HEK293 (cell line): ENCODE data around the gene KPNA4.

ENCODE experiments used
- SCRT2 ChIP-seq: fragments of 450-650 bp; formaldehyde crosslinking; IDR thresholded peaks from 2 replicates; pipeline ENCODE4 v1.5.1; 2016; ENCODE audit warnings: missing biosample characterization, missing genetic modification characterization
- ZNF24 ChIP-seq: fragments of 450-650 bp; formaldehyde crosslinking; IDR thresholded peaks from 2 replicates; pipeline ENCODE4 v1.5.1; 2016; ENCODE audit warnings: missing biosample characterization, missing genetic modification characterization
- ZNF341 ChIP-seq: fragments of 450-650 bp; formaldehyde crosslinking; IDR thresholded peaks from 2 replicates; pipeline ENCODE4; 2016; ENCODE audit warnings: low read depth, missing biosample characterization, missing genetic modification characterization
- ZNF350 ChIP-seq: fragments of 450-650 bp; formaldehyde crosslinking; IDR thresholded peaks from 2 replicates; pipeline ENCODE4 v1.5.0; 2017; ENCODE audit warnings: missing biosample characterization, mild to moderate bottlenecking, missing genetic modification characterization
- TF ChIP-seq, protein P1 (sequence below): fragments of 450-650 bp; formaldehyde crosslinking; IDR thresholded peaks from 2 replicates; pipeline ENCODE4 v1.5.1; 2016; ENCODE audit warnings: missing biosample characterization, missing genetic modification characterization
- TF ChIP-seq, protein P2 (sequence below): fragments of 450-650 bp; formaldehyde crosslinking; IDR thresholded peaks from 2 replicates; pipeline ENCODE4 v1.5.1; 2016; ENCODE audit warnings: missing biosample characterization, missing genetic modification characterization
- TF ChIP-seq, protein P3 (sequence below): fragments of 450-650 bp; formaldehyde crosslinking; IDR thresholded peaks from 2 replicates; pipeline ENCODE4 v1.5.1; 2016; ENCODE audit warnings: missing biosample characterization, missing genetic modification characterization
- TF ChIP-seq, protein P4 (sequence below): fragments of 450-650 bp; formaldehyde crosslinking; IDR thresholded peaks from 2 replicates; pipeline ENCODE4 v1.5.1; 2016; ENCODE audit warnings: missing biosample characterization, missing genetic modification characterization, low read depth
- TF ChIP-seq, protein P5 (sequence below): fragments of 450-650 bp; formaldehyde crosslinking; IDR thresholded peaks from 2 replicates; pipeline ENCODE4 v1.5.1; 2017; ENCODE audit warnings: missing biosample characterization, mild to moderate bottlenecking, missing genetic modification characterization, moderate library complexity

DNA sequence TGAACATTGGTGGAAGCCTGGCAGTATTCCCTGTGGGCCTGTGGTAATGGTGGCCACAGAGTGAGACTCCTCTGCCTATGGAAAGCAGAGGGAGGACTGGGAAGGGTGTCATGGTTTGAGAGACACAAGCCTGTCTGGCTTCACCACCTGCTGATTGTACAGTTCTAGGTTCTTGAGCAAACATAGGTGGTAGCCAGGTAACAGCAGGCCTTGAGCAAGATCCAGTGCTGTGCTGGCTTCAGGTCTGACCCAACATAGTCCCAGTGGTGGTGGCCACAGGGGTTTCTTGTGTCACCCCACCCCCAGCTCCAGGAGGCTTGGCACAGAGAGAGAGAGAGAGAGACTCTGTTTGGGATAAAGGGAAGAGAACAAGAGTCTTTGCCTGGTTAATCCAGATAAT, 22.7 kb upstream of the KPNA4 start:
- TF ChIP-seq, protein P1, sequence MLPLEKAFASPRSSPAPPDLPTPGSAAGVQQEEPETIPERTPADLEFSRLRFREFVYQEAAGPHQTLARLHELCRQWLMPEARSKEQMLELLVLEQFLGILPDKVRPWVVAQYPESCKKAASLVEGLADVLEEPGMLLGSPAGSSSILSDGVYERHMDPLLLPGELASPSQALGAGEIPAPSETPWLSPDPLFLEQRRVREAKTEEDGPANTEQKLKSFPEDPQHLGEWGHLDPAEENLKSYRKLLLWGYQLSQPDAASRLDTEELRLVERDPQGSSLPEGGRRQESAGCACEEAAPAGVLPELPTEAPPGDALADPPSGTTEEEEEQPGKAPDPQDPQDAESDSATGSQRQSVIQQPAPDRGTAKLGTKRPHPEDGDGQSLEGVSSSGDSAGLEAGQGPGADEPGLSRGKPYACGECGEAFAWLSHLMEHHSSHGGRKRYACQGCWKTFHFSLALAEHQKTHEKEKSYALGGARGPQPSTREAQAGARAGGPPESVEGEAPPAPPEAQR, result no peak
- no peak for TF ChIP-seq ZNF341 (tag by site-specific recombination)
- no peak for TF ChIP-seq ZNF350 (tag by site-specific recombination)
- TF ChIP-seq, protein P2, sequence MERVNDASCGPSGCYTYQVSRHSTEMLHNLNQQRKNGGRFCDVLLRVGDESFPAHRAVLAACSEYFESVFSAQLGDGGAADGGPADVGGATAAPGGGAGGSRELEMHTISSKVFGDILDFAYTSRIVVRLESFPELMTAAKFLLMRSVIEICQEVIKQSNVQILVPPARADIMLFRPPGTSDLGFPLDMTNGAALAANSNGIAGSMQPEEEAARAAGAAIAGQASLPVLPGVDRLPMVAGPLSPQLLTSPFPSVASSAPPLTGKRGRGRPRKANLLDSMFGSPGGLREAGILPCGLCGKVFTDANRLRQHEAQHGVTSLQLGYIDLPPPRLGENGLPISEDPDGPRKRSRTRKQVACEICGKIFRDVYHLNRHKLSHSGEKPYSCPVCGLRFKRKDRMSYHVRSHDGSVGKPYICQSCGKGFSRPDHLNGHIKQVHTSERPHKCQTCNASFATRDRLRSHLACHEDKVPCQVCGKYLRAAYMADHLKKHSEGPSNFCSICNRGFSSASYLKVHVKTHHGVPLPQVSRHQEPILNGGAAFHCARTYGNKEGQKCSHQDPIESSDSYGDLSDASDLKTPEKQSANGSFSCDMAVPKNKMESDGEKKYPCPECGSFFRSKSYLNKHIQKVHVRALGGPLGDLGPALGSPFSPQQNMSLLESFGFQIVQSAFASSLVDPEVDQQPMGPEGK, result no peak
- TF ChIP-seq, protein P3, sequence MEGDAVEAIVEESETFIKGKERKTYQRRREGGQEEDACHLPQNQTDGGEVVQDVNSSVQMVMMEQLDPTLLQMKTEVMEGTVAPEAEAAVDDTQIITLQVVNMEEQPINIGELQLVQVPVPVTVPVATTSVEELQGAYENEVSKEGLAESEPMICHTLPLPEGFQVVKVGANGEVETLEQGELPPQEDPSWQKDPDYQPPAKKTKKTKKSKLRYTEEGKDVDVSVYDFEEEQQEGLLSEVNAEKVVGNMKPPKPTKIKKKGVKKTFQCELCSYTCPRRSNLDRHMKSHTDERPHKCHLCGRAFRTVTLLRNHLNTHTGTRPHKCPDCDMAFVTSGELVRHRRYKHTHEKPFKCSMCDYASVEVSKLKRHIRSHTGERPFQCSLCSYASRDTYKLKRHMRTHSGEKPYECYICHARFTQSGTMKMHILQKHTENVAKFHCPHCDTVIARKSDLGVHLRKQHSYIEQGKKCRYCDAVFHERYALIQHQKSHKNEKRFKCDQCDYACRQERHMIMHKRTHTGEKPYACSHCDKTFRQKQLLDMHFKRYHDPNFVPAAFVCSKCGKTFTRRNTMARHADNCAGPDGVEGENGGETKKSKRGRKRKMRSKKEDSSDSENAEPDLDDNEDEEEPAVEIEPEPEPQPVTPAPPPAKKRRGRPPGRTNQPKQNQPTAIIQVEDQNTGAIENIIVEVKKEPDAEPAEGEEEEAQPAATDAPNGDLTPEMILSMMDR (tag by site-specific recombination), result no peak
- TF ChIP-seq ZNF24 (tag by site-specific recombination), result no peak
- no peak for TF ChIP-seq SCRT2
- TF ChIP-seq, protein P4, sequence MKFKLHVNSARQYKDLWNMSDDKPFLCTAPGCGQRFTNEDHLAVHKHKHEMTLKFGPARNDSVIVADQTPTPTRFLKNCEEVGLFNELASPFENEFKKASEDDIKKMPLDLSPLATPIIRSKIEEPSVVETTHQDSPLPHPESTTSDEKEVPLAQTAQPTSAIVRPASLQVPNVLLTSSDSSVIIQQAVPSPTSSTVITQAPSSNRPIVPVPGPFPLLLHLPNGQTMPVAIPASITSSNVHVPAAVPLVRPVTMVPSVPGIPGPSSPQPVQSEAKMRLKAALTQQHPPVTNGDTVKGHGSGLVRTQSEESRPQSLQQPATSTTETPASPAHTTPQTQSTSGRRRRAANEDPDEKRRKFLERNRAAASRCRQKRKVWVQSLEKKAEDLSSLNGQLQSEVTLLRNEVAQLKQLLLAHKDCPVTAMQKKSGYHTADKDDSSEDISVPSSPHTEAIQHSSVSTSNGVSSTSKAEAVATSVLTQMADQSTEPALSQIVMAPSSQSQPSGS (tag by site-specific recombination), result no peak
- TF ChIP-seq, protein P5, sequence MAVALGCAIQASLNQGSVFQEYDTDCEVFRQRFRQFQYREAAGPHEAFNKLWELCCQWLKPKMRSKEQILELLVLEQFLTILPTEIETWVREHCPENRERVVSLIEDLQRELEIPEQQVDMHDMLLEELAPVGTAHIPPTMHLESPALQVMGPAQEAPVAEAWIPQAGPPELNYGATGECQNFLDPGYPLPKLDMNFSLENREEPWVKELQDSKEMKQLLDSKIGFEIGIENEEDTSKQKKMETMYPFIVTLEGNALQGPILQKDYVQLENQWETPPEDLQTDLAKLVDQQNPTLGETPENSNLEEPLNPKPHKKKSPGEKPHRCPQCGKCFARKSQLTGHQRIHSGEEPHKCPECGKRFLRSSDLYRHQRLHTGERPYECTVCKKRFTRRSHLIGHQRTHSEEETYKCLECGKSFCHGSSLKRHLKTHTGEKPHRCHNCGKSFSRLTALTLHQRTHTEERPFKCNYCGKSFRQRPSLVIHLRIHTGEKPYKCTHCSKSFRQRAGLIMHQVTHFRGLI (tag by site-specific recombination), result no peak
